ENCODE data around the gene SHCBP1.
"Not testable (repeated sequence)": the region's sequence is repeated elsewhere in the genome, so short reads cannot be mapped to it uniquely, and the experiment has no call there.

SHCBP1 gene

DNA sequence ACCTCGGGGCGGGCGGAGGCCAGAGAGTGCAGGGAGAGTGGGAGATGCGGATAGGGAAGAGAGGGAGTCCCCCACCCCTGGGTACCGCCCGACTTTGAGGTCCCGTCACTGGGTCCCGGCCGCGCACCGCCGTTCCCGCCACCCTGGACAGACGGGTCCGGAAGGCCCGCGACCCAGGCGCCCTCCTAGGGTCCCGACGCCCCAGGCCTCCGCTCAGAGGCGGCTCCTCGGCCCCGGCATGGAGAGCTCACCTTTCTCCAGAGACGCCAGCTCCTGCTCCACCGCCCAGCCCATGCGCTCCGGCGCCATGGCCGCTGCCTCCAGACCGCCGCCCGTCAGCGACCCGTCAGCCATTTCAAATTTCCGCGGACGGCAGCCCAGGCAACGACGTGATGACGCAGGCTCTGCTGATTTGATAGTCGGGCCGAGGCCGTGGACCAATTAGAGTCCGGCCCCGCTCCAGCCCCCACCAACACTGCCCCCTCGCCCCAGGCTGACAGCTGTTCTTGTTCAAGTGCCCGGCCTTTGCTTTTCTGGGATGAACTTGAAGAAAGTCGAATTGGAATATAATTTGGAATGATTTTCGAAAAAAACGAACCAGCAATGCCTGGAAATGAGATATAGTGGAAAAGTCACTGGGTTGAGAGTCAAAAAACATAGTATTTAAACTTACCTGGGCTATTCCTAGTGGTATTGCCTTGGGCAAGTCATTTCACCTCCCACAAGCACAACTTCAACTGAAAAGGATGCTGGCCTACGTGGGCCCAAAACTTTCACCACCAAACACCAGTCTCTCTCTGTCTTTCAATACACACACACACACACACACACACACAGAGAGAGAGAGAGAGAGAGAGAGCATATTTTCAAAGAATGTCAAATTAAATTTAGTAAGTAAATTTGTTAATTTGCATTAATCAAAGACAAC lies at the start of gene SHCBP1:
Gene SHCBP1, minus strand, starts transcription at position 374 of the 928 bp plus-strand sequence. Its CDS starts 20 bp downstream, at position 354.
- DNase-seq: peak; percentile 74

- DNase-seq: no peak
These were observed 40.9 kb upstream of the SHCBP1 start for GRCh38 chr16:46662123-46662522.

DNA sequence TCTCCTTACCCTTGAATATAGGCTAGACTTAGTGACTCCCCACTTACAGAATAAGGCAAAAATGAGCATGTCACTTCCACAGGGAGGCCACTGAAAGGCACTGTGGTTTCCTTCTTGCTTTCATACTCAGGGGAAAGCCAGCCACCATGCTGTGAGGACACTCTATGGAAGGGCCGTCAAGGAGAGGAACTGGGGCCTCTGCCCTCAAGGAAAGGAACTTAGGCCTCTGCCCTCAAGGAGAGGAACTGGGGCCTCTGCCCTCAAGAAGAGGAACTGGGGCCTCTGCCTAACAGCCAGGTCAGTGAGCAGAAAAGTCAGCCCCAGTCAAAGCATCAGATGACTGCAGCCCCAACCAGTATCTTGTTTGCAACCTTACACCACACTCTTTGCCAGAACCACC lies 37.7 kb upstream of the SHCBP1 start:
- DNase-seq: no peak

DNA sequence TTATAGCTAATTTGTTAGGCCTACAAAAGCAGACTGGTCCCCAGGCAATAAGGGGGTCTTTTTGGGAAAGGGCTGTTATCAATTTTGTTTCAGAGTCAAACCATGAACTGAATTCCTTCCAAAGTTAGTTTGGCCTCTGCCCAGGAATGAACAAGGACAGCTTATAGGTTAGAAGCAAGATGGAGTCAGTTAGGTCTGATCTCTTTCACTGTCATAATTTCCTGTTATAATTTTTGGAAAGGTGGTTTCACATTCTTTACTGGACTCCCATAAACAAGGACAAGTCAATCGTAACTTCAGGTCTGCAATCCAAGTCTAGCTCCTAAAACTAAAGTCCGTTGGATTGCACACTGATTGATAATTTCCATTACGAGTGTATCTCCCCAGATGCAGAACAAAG lies 30.1 kb upstream of the SHCBP1 start:
- DNase-seq: no peak

- DNase-seq: no peak
These were observed 29.1 kb upstream of the SHCBP1 start for GRCh38 chr16:46650254-46650623.

DNA sequence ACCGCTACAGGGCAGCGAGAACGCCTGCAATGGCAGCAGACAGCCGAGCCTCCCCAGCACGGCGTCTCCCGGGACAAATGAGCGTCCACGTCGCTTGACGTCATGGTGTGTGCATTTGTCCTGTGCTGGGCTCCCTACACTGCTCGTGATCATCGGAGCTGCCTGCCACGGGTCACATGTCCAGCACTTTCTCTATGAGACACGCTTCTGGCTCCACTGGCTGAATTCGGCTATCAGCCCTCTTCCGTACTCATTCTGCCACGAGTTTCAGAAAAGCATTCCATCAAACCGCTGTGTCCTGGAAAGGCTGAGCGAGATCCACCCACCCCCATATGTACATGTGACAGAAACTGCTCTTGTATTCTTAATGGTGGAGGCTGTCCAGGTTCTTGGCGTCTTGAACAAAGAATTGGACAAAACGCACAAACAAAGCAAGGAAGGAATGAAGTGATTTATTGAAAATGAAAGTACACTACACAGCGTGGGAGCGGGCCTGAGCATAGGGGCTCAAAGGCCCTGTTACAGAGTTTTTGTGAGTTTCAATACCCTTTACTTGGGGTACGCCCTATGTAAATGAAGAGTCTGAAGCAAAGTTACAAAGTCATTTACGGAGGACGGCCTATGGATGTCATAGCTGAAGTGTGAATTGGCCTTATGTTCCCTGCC lies 28.5 kb upstream of the SHCBP1 start:
- no peak for DNase-seq

GRCh38 chr16:46648656-46649055 lies 27.5 kb upstream of the SHCBP1 start:
- no peak for DNase-seq

- DNase-seq: no peak
These were observed 18.1 kb upstream of the SHCBP1 start for GRCh38 chr16:46638947-46639925.

GRCh38 chr16:46632778-46633733 lies 11.9 kb upstream of the SHCBP1 start:
- DNase-seq: no peak

DNA sequence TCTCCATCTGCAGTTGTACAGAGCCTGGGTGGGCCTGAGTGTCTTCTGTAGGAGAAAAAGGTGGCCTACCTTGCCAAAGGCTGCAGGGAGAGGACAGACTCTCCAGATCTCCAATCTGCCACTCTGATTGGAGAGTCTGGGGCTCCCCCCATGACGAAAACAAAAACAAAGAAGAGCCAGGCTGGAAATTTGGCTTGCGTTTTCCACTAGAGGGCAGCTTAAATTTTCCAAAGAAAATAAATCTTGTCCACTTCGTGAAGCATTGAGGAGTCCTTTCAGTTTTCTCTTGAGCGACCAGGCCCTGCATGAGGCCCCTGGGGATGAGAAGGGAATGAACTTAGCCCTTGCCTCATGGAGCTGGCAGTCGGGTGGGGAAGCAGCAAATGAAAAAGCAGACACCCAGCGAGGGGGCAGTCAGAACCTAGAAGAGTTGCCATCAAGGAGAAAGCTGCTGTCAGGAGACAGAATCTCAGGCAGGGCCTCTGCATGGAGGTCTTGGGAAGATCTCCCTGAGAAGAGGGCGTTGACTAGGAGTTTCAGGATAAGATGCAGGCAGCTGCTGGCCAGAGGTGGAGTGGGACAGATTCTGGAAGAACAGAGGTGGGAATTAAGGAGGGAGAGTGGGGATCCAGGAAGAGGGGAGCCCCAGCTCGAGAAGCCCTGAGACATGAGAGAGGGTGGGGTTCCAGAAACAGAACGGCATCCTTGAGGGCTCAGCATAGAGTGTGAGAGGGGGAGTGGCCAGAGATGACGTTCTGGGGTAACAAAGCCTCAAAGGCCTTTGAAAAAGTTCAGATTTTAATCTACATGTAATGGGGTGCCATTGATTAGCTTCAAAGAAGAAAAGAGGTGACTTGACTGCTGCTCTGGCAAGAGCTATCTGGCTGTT lies 8.4 kb upstream of the SHCBP1 start:
- no peak for DNase-seq

GRCh38 chr16:46627746-46628145 lies 6.6 kb upstream of the SHCBP1 start:
- DNase-seq: no peak

- not testable (repeated sequence) for DNase-seq
These were observed 5.5 kb upstream of the SHCBP1 start for GRCh38 chr16:46626681-46627080.

DNA sequence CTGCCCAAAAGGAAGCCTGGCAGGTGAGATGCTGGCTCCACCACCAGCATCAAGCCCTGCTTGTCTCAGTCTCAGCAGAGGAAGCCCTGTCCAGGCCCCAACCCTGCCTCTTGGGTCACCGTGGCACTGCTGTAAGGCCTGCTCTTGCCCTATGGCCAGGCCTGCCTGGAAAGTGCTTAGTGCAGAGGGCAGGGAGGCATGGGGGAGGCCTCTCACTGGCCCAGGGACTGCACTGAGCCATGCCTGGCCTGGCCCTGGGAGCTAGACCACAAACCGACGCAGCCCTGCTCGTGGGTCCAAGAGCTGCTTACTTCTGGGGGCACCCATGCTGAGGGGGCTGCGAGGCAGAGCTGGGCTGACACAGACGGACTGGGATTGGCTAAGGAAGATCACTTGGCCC lies 3.7 kb upstream of the SHCBP1 start:
- DNase-seq: not testable (repeated sequence)

DNA sequence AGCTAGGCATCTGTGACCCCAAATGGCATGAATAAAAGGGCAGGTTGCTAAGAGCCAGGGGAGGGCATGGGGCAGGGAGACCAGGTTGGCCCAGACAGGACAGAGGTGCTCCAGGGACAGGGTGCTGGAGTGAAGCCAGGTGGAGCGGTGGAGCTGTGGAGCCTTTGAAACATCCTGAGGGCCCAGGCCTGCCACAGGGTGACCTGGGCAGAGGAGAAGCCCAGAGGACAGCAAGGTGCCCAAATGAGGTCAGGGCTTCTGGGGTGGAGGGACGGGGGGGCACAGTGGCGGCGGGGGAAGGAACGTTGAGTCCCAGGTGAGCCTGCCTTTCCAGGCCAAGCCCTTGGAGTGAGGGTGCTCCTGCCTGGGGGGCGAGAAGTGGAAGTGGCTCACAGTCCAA lies 2.5 kb upstream of the SHCBP1 start:
- DNase-seq: not testable (repeated sequence)

DNA sequence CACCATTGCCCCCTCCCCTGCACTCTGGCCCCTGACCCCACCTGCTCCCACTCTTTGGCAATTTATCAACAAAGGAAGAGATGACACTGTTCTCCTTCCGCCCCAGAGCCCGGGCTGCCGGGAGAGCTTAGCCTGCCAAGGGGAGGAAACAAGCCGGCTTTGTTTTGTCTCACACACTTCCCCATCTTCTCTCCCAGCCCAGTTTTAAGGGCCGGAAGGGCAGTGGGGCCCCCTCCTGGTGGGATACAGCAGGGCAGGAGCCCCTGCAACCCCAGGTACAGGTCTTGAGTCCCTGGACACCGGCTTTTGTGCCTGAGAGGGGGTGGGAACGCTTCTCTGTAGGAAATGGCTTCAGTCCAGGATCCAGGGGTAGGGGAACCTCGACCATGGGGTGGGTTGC lies 2.1 kb upstream of the SHCBP1 start:
- DNase-seq: not testable (repeated sequence)

DNA sequence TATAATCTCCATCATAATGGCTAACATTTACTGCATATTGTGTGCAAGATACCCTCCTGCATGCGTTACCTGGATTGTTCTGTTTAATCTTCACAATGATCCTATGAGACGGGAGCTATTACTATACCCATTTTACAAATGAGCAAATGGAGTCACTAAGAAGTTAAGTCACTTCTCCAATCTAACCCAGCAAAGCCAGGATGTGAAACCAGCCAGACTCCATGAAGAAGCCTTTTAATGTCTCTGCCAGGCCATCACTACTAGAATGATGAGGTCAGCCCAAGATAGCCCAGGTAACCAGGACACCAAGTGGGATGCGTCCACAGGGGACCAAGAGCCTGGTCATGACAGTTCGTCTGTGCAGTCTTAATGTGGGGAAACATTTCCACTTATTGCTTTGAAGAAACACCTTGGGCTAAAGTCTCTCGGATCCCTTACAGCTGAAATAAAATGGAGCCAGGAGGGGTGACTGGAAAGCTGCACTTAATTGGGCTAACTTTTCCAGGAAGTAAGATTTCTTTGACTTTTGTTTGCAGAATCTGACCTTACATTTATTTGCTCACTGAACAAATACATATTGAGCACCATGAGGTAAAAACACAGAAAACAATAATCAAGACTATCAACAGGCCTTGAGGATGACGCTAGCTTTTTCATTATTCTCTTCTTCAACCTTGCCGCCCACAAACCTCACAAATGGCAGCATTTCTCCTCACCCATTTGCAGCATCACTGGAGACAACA lies 926 bp upstream of the SHCBP1 start:
- DNase-seq: no peak

GRCh38 chr16:46620266-46621005 lies 743 bp downstream of the SHCBP1 start:
- no peak for DNase-seq

- no peak for DNase-seq
These were observed 2.7 kb downstream of the SHCBP1 start for GRCh38 chr16:46618516-46618915.

DNA sequence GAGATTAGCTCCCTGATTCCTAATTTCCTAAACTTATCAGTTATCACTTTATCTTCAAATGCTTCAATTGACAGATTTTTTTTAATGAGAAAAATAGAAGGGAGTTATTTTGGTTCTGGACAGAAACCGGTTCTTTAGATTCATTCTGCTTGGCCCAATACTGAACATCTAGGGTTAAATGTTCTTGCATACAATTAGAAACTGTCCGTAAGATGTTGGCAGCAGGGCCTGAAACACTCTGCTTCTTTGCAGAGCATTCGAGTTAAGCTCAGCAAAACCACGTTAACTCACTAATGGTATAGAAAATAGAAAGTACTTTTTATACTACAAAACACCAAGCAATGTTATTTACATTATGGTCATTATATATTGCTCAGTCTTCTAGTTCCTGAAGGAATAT lies 7.2 kb downstream of the SHCBP1 start:
- no peak for DNase-seq
